NCI-H2081 (cell line): Measurements from ENCODE around the gene SERAC1.
A peak's percentile ranks its signal among the peaks of the same experiment; 100 is the strongest.
"Not testable (repeated sequence)": the region's sequence is repeated elsewhere in the genome, so short reads cannot be mapped to it uniquely, and the experiment has no call there.

Experiments
- DNase-seq, 2 experiments: peaks; one replicate each; lab custom pipeline; 2025; lab: John Stamatoyannopoulos, UW

SERAC1 gene

DNA sequence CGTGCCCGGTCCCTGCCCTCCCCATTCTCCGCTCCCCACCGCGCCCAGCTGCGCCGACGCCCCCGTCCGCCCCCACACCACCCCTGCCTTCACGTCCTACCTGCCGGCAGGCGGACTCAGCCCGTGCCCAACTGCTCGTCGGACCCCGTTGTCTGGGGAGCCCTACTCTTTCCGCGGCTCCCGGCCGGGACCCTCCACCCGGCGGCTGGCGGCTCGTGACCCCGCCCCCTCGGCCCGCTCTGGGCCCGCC is at the start of gene SERAC1:
Gene SERAC1 (minus strand): TSS at position 223 of the 250 bp plus-strand sequence. CDS start 9,899 bp downstream, outside the sequence.
- no peak for DNase-seq

DNA sequence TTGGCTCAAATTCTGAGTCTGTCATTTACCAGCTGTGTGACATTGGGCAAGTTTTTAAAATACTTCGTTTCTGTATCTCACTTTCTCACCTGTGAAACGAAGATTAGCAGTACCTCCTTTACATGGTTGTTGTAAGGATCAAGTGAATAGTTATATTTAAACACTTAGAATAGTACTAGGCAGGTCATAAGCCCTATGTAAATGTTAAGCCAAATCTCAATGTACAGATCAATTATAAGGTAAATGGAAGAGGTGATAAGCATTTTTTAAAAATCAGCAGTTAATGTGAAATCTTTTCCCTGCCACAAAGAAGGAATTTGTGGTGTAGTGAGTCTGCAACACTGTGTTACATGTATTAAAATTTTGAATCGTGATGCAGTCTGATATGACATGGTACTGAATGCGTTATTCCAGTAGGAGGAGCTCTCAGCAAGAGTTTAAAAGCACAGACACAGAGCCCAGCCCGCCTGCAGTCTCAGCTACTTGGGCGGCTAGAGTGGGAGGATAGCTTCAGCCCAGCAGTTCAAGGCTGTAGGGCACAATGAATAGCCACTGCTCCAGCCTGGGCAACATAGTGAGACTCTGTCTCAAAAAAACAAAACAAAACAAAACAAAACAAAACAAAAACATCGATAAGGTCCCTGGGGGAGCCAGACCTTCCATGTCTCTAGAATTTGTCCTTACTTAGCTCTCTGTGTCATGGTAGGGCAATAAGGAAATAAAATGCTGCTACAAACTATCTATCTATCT is 46.0 kb upstream of the SERAC1 start:
- peak; percentile 52 to 73 for DNase-seq

DNA sequence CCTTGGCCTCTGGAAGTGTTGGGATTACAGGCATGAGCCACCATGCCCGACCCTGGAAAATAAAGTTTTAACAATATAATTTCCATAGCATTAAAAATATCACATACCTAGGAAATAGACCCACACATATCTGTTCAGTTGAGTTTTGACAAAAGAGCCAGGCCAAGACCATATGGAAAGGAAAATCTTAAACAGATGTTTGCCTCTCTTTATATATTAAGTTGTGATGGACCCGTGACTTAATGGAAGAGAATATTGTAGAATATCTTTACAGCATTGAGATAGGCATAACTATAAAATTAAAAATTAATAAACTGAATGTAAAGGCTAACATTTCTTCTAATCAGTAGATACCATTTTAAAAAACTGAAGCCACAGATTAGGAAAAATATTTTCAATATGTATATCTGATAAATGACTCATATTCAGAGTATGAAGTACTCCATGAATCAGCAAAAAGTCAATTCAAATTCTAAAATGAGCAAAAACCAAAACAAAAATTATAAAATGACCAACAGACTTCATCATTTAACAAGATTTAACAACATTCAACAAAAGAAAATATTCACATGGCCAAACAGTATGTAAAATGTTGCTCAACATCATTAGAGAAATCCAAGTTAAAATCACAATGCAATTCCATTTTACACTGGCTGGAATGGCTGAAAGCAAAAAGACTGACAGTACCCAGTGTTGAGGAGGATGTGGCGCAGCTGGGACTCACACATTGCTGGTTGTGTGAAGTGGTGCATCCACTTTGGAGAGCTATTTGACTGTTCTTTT is 43.4 kb upstream of the SERAC1 start:
- DNase-seq: no peak

DNA sequence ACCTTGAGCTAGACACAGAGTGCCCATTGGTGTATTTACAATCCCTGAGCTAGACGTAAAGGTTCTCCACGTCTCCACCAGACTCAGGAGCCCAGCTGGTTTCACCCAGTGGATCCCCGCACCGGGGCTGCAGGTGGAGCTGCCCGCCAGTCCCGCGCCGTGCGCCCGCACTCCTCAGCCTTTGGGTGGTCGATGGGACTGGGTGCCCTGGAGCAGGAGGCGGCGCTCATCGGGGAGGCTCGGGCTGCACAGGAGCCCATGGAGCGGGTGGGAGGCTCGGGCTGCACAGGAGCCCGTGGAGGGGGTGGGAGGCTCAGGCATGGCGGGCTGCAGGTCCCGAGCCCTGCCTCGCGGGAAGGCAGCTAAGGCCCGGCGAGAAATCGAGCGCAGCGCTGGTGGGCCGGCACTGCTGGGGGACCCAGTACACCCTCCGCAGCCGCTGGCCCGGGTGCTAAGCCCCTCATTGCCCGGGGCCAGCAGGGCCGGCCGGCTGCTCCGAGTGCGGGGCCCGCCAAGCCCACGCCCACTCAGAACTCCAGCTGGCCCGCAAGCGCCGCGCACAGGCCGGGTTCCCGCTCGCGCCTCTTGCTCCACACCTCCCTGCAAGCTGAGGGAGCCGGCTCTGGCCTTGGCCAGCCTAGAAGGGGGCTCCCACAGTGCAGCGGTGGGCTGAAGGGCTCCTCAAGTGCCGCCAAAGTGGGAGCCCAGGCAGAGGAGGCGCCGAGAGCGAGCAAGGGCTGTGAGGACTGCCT is 41.7 kb upstream of the SERAC1 start:
- not testable (repeated sequence) for DNase-seq

DNA sequence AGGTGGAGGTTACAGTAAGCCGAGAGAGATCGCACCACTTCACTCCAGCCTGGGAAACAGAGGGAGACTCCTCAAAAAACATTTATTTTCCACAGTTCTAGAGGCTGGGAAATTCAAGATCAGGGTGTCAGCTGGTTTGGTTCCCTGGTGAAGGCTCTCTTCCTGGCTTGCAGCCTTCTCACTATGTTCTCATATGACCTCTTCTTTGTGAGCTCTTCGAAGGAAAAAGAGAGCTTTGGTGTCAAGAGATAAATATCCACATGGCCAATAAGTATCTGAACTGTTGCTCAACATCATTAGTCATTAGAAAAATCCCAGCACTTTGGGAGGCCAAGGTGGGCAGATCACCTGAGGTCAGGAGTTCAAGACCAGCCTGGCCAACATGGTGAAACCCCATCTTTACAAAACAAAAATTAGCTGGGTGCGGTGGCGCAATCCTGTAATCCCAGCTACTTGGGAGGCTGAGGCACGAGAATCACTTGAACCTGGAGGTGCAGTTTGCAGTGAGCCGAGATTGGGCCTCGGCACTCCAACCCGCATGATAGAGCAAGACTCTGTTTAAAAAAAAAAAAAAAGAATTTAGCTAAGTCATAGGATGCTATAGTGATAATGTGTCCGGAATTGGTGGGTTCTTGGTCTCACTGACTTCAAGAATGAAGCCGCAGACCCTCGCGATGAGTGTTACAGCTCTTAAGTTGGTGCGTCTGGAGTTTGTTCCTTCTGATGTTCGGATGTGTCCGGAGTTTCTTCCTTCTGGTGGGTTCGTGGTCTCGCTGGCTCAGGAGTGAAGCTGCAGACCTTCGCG is 40.4 kb upstream of the SERAC1 start:
- not testable (repeated sequence) for DNase-seq

DNA sequence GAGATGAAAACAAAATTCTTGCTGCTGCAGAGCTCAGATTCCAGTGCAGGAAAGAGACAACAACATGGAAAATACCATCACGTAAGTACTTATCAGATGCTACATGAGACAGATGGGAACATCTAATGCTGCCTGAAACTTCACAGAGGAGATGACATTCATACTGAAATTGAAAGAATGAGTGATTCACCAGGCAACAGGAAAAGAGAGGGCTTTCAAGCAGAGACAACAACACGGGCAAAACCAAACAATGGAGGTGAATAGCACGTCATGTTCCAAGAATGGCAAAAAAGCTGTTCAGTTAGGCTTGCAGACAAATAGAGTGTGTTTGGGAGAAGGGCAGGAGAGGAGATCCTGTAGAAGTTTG is 39.3 kb upstream of the SERAC1 start:
- DNase-seq: no peak

DNA sequence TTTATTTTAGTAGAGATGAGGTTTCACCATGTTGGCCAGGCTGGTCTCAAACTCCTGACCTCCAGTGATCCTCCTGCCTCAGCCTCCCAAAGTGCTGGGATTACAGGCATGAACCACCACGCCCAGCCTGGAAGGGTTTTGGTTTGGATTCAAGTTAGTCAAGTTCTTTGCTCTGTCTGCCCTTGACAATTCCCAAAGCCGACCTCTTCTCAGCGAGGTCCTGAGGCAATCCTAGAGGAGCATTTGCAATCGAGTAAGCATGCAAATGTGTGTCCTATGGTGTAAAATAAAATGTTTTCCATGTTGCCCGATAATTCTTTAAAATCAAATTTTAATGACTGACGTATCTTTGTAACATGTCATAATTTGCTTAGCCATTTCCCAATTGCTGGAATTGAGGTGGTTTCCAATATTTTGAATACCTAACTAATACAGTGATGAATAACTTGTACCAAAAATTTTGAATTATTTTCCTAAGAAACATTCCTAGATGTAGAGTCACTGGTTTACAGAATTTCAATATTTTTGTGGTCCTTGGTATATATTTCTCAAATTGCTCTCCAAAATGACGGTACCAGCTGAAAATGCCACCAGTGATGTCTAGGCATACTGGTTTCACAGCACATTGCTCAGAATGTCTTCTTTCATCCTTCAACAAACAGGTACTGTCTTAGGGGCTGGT is 38.8 kb upstream of the SERAC1 start:
- DNase-seq: no peak

DNA sequence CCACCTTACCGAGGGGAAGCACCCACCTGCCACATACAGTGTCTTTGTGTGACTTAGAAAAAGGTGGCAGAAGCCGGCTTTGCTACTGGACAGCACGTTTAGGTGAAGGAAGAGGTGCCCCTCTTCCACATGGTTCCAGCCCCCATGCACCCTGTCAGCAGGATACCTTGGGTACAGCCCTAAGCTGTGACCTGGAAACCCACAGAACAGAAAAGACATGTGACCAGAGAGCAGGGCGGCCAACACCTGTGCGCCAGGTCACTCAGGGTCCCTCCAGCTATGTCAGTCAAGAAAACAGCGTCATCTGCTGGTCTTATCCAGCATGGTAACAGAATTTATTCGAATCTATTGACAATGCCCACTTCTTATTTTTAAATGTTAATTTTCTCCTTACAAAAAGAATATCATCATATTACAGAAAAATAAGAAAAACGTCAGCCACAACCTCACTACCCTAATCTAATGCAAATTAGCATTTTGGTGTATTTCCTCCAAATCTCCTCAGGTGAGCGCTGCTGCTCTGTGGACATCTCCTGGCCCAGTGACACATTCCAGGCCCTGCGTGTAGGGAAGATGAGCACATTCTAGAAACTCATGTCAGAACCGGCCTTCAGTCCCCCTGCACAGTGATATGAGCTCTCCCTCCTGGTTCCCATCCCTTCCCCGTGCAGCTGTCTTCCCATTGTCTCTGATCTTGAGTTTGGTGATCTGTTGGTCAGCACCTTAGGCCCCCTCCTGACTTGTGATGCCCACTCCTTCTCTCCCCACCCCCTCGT is 37.3 kb upstream of the SERAC1 start:
- DNase-seq: no peak

DNA sequence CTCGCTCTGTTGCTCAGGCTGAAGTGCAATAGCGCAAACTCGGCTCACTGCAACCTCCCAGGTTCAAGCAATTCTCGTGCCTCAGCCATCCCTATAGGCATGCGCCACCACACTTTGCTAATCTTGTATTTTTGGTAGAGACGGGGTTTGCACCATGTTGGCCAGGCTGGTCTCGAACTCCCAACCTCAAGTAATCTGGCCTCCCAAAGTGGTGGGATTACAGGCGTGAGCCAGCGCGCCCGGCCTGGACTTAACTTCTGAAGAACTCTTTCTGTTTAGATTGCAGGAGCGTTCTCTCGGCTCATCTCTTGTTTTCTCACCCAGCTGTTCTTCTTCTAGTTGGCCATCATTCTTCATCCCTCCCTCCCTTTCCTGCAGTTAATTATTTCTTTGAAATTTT is 30.4 kb upstream of the SERAC1 start:
- DNase-seq: no peak

DNA sequence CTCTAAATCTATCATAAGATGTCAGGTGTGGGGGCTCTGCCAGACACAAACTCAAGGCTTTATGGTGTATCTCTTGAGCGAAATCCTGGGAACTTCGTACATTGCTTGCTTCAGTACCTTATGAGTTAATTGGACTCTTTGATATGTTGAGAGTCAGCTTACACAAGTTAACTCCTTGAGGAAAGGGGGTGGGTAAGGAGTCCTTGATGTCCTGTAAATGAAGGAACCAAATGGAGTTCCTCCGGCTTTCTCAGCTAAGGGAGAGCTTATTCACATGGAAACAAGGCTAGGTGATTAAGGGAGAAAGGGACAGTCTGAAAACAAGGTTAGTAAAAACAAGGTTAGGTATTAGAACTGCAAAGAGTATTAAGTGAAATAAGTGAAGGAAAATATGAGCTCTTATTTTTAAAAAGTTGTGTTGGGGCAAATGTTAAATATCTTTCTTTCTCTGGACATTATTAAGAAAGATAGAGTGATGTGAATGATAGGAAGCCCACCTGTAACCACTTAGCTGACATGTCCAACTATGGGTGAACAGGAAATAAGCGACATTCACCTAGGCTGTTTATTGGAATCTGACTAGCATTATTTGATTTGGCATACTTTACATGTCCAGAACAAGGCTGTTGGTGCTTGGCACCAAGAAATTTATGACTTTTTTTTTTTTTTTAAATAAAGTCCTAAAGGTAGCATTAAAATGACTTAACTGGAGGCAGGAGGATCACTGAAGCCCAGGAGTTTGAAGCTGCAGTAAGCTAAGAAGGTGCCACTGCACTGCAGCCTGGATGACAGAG is 26.6 kb upstream of the SERAC1 start:
- no peak for DNase-seq

DNA sequence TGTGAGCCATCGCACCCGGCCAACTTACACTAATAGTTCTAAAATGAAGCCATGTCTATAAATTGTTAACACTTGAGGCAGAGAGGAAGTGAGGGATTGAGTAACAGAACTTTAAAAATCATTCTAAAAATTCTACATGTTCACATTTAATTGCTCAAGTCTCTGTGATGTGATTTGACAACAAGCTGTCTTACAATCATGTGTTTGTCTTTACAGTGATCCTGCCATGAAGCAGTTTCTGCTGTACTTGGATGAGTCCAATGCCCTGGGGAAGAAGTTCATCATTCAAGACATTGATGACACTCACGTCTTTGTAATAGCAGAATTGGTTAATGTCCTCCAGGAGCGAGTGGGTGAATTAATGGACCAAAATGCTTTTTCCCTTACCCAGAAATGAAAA is 23.7 kb upstream of the SERAC1 start:
- DNase-seq: no peak

DNA sequence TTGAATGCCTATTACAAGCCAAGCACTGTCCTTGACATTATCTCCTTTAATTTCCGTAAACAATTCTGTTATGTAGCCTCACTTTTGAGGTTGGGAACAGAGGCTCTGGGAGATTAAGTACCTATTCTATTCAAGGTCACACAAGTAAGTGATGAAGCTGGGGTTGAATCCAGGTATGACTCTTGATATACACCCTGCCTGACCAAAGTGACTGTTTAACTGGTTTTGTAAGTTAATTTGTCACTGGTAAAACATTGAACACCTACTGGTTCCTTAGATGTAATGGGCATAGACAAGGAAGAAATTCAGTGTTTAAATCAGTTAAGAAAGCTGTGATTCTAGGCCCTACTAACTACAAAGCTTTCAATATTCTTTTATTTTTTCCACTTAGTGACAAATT is 23.0 kb upstream of the SERAC1 start:
- DNase-seq: no peak

DNA sequence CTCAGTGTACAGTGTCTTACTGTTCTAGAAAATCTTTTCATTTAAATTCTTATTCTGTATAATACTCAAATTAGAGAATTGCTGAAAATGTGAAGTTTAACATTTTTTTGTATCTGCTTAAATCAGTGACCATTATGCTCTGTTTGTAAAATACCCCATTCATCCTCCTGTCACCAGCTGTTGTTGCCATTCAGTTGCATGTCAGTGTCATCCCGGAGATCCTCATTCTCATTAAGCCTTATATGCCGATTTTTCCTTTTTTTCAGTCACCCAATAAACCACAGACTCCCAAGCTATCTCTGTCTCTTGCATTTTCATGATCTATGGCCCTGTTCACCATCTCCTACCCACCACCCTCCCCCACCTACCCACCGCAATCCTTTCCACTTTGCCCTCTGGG is 20.5 kb upstream of the SERAC1 start:
- no peak for DNase-seq

DNA sequence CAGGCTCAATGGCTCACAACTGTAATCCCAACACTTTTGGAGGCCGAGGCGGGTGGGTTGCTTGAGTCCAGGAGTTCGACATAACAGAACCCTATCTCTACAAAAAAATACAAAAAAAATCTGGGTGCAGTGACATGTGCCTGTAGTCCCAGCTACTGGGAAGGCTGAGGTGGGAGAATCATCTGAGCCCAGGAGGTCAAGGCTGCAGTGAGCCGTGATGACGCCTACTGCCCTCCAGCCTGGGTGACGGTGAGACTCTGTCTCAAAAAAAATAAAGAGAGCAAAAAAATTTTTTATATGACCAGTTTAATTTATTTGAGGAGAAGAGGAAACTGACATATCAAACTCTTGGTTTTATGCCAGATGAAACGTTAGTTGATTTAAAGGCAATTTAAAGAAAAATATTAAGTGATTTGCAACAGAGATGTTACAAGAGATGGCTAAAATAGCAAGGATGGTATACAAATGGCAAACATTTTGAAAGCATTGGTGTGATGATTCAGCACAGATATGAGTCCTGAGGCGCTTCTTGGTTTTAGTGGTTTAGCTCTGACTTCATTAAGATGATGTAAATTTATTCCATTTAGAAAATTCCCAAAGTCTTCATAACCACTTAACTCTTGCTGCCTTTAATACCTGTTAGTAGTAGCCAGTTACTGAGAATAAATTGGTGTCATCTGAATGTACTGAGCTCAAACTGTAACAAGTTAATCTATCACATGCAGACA is 17.8 kb upstream of the SERAC1 start:
- no peak for DNase-seq

DNA sequence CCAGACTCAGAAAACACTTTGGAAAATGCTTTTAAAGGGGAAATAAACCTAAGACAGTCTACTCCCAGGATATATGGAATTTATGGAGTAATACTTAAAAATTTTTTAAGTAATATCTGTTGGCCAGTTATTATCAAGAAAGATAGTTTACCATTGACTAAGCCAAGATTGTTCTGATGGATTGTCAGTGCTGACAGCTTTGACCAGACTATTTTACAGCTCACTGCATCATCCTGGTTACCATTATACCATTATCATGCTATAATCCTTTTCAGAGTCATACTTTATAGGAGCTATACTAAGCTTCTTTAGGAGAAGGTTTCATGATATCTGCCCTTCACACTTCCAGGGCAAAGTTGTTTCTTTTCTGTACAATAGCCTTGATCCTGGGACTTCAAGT is 16.5 kb upstream of the SERAC1 start:
- no peak for DNase-seq

DNA sequence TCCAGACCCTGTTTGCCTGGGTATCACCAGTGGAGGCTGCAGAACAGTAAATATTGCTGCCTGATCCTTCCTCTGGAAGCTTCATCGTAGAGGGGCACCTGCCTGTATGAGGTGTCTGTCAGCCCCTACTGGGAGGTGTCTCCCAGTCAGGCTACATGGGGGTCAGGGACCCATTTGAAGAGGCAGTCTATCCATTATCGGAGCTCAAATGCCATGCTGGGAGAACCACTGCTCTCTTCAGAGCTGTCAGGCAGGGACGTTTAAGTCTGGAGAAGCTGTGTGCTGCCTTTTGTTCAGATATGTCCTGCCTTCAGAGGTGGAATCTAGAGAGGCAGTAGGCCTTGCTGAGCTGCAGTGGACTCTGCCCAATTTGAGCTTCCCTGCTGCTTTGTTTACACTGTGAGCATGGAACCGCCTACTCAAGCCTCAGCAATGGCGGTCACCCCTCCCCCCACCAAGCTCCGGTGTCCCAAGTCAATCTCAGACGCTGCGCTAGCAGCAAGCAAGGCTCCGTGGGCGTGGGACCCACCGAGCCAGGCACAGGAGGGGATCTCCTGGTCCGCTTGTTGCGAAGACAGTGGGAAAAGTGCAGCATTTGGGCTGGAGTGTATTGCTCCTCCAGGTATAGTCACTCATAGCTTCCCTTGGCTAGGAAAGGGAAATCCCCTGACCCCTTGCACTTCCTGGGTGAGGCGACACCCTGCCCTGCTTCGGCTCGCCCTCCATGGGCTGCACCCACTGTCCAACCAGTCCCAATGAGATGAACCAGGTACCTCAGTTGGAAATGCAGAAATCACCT is 15.3 kb upstream of the SERAC1 start:
- DNase-seq: not testable (repeated sequence)

DNA sequence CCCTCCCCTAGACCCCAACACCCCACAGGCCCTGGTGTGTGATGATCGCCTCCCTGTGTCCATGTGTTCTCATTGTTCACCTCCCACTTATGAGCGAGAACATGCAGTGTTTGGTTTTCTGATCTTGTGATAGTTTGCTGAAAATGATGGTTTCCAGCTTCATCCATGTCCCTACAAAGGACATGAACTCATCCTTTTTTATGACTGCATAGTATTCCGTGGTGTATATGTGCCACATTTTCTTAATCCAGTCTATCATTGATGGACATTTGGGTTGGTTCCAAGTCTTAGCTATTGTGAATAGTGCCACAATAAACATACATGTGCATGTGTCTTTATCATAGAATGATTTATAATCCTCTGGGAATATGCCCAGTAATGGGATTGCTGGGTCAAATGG is 9.7 kb upstream of the SERAC1 start:
- not testable (repeated sequence) for DNase-seq

DNA sequence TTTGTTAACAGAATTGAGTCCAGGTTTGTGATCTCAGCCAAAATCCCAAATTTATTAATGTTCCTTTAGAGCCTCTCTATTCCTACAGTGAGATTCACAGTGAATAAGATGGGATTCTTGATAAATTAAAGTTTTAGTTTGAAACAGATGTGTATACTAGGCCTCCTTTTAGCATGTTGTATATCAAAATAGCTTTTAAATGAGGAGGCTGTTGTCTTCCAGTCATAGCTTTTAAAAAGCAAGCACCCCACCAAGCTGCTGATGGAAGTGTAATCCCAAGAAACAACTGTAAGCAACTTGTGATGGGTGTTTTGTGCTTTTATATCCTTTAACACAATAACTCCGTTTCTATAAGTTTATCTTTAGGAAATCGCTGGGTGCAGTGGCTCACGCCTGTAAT is 7.0 kb upstream of the SERAC1 start:
- no peak for DNase-seq

DNA sequence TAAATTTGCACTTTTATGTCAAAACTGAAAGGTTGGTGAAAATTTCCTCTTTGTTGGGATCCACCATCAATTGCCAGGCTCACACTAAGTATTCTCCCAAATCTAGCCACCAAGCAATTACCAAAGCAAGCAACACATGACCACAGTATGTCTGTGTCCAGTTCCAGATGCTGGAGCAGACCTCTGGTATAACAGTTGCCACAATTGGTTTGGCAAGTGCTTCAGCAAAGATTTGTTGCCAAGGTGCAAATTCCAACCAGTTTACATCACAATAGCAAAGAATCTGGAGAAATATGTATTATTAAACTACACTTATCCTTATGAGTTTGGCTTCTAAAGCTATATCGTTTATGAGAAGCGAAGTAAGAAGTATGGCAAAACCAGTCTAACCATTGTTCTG is 6.5 kb upstream of the SERAC1 start:
- no peak for DNase-seq
